Small intestine (tissue), 7 donors: ENCODE data around the gene C1orf198. TPM values are rescaled to one million over a fixed set of nuclear protein-coding genes. Genes with fewer than 3 reads are reported as not detected.

Source experiments
- DNase-seq, 2 donors: peaks; one replicate each; pipeline versions ENCODE4 v3.0.0 to v3.0.0-alpha.2; 2013
- FAIRE-seq: peaks from 2 replicates; lab custom pipeline; 2012; peaks lifted over from hg19 to GRCh38; lab: Jason Lieb, UNC
- H3K27ac ChIP-seq, 3 donors: one replicate each; pipeline ENCODE4 v1.5.1; 2013; ENCODE audit warnings: low read length in 2 of 3, mild to moderate bottlenecking in 2 of 3, control low read depth in 1 of 3, inconsistent platforms in 1 of 3, low read depth in 1 of 3, moderate library complexity in 1 of 3
- H3K27me3 ChIP-seq, 3 donors: one replicate each; pipeline ENCODE4 v1.6.1; 2013; ENCODE audit warnings: low read length in 3 of 3, inconsistent platforms in 1 of 3; ENCODE audit not compliant: control insufficient read depth in 3 of 3, insufficient read depth in 3 of 3
- H3K36me3 ChIP-seq, 3 donors: one replicate each; pipeline ENCODE4 v1.6.1; 2013; ENCODE audit warnings: low read length in 3 of 3, inconsistent platforms in 1 of 3, low read depth in 1 of 3, mild to moderate bottlenecking in 1 of 3, moderate library complexity in 1 of 3; ENCODE audit not compliant: control insufficient read depth in 3 of 3, insufficient read depth in 2 of 3
- H3K4me1 ChIP-seq, 3 donors: one replicate each; pipeline ENCODE4 v1.6.1; 2013; ENCODE audit warnings: low read length in 2 of 3, inconsistent platforms in 1 of 3, low read depth in 1 of 3, mild to moderate bottlenecking in 1 of 3, moderate library complexity in 1 of 3; ENCODE audit not compliant: control insufficient read depth in 3 of 3, insufficient read depth in 2 of 3
- H3K4me3 ChIP-seq, 3 donors: one replicate each; pipeline ENCODE4 v1.5.1; 2013; ENCODE audit warnings: low read length in 3 of 3, control low read depth in 1 of 3, inconsistent platforms in 1 of 3, low read depth in 1 of 3, mild to moderate bottlenecking in 1 of 3, moderate library complexity in 1 of 3
- H3K9me3 ChIP-seq, 2 donors: one replicate each; pipeline ENCODE4 v1.6.1; 2013; ENCODE audit warnings: low read depth in 1 of 2, low read length in 1 of 2; ENCODE audit not compliant: control insufficient read depth in 2 of 2, insufficient read depth in 1 of 2
- WGBS, 3 donors: extraction: QIAGEN DNeasy Blood & Tissue Kit; methylation state at CpG; one replicate each; pipeline ENCODE4 v1.1.7; 2013; 5-methylcytosine and 5-hydroxymethylcytosine counted together
- polyA plus RNA-seq, 4 donors: library from polyadenylated mRNA; stranded (reverse) in 3 of 4; unstranded in 1 of 4; fragments of 200-250 nt in 3 of 4; fragments of 120-200 nt in 1 of 4; gene quantifications; one replicate each; pipeline versions ENCODE4 v1.2.1 to v1.2.3, GENCODE V29; 2013
- donor health status: healthy with polysubstance abuse.
- donor health status: control.
- donor health status: control.
- donor health status: Bipolar disorder and iron deficiency.
- donor health status: healthy.

The C1orf198 gene
- polyA plus RNA-seq, 4 donors: 6.0 to 19.5 (median 13.1) TPM

DNA sequence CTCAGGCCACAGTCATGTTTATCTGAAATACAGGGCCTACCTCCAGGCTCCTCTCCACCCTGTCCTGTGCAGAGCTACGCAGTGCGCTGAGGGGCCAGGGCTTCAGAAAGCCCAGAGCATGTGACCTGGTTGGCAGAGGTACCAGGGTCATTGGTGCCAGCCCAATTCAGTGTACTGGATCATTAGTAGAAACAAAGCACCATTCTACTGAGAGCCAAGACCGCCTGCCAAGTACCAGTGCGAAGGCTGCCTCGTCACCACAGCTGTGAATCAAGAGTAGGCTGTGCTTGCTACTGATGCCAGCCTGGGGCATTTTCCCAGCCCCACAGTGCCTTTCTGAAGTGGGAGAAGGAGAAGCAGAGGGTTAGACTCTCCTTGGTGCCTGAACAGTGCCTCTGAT is 61.3 kb downstream of the C1orf198 start:
- H3K36me3 ChIP-seq: no peaks in the 10 kb centered on the region
- no peaks in the 10 kb centered on the region for H3K27me3 ChIP-seq
- FAIRE-seq (no peak), DNase-seq (no peak)
- 89 to 95% (median 95%) methylated on average over 5 of the region's 5 CpGs for WGBS, 3 donors
- H3K4me1 ChIP-seq: no peaks in the 10 kb centered on the region
- no peak overlapping the region for H3K4me3 ChIP-seq
- no peak overlapping the region for H3K27ac ChIP-seq
- no peaks in the 10 kb centered on the region for H3K9me3 ChIP-seq

GRCh38 chr1:230806552-230806951 is 61.8 kb downstream of the C1orf198 start:
- no peaks in the 10 kb centered on the region for H3K36me3 ChIP-seq
- no peak overlapping the region for H3K4me3 ChIP-seq
- no peak overlapping the region for H3K27ac ChIP-seq
- no peaks in the 10 kb centered on the region for H3K9me3 ChIP-seq
- H3K27me3 ChIP-seq: no peaks in the 10 kb centered on the region
- no peak for FAIRE-seq
- WGBS, 3 donors: 58 to 94% (median 75%) methylated on average over 2 of the region's 2 CpGs
- no peaks in the 10 kb centered on the region for H3K4me1 ChIP-seq
- no peak for DNase-seq

GRCh38 chr1:230804396-230804795 is 63.9 kb downstream of the C1orf198 start:
- Histone ChIP-seq H3K27me3 (no peaks in the 10 kb centered on the region), H3K4me3 (no peak overlapping the region), H3K4me1 (no peaks in the 10 kb centered on the region), H3K36me3 (no peaks in the 10 kb centered on the region), H3K9me3 (no peaks in the 10 kb centered on the region), H3K27ac (no peak overlapping the region)
- DNase-seq (no peak), FAIRE-seq (no peak)
- WGBS, 3 donors: 84 to 90% (median 87%) methylated on average over 2 of the region's 2 CpGs

GRCh38 chr1:230800891-230801840 is 67.2 kb downstream of the C1orf198 start:
- no peaks in the 10 kb centered on the region for H3K36me3 ChIP-seq
- DNase-seq: no peak
- no peak overlapping the region for H3K27ac ChIP-seq
- H3K4me1 ChIP-seq: no peaks in the 10 kb centered on the region
- H3K27me3 ChIP-seq: no peaks in the 10 kb centered on the region
- FAIRE-seq: no peak
- H3K4me3 ChIP-seq: no peak overlapping the region
- H3K9me3 ChIP-seq: no peaks in the 10 kb centered on the region
- WGBS, 3 donors: 72 to 82% (median 74%) methylated on average over 9 of the region's 9 CpGs

DNA sequence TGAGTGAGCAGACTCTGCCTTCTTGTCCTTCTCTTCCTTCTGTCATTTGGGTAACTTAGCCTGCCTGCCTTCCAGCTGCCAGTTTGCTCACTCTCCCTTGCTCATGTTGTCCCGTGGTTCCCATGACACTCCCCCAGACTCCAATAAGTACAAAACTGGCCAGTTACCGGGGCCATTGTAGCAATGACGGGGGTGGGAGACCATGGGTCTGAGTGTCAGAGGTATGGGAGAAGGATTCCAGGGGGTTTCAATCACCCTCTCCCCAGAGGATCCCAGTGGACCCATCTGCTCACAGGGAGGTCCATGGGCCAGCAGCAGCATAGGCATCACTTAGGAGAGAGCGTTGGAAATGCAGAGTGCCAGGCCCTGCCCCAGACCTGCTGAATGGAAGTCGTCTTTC is 69.8 kb downstream of the C1orf198 start:
- FAIRE-seq (no peak), DNase-seq (no peak)
- H3K36me3 ChIP-seq: no peaks in the 10 kb centered on the region
- H3K27me3 ChIP-seq: no peaks in the 10 kb centered on the region
- no peaks in the 10 kb centered on the region for H3K9me3 ChIP-seq
- H3K27ac ChIP-seq: no peak overlapping the region
- no peaks in the 10 kb centered on the region for H3K4me1 ChIP-seq
- no peak overlapping the region for H3K4me3 ChIP-seq
- 87 to 95% (median 88%) methylated on average over 5 of the region's 5 CpGs for WGBS, 3 donors

DNA sequence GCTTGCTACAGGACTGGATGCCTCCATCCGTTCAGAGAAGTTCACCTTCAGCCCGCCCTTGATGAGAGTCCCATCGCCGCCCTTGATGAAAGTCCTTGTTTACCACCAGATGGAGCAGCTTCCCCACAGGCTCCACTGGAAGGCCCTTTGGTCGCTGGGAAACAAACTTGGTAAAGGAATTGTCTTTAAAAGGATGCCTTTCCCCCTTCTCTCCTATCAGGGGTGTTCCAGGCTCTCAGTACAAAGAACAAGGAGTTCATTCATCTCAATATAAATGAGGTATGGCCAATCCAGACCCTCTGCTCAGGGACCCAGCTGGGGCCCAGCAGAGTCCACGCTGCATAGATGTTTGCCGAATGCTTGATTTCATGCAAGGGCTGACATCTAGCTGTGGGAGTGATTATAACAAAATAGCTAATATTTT is 70.4 kb downstream of the C1orf198 start:
- Histone ChIP-seq H3K27ac (no peak overlapping the region), H3K4me1 (no peaks in the 10 kb centered on the region), H3K4me3 (no peak overlapping the region), H3K27me3 (no peaks in the 10 kb centered on the region), H3K9me3 (no peaks in the 10 kb centered on the region), H3K36me3 (no peaks in the 10 kb centered on the region)
- FAIRE-seq (no peak), DNase-seq (peak; percentile 60 to 61)
- WGBS, 3 donors: 28 to 32% (median 31%) methylated on average over 7 of the region's 7 CpGs

DNA sequence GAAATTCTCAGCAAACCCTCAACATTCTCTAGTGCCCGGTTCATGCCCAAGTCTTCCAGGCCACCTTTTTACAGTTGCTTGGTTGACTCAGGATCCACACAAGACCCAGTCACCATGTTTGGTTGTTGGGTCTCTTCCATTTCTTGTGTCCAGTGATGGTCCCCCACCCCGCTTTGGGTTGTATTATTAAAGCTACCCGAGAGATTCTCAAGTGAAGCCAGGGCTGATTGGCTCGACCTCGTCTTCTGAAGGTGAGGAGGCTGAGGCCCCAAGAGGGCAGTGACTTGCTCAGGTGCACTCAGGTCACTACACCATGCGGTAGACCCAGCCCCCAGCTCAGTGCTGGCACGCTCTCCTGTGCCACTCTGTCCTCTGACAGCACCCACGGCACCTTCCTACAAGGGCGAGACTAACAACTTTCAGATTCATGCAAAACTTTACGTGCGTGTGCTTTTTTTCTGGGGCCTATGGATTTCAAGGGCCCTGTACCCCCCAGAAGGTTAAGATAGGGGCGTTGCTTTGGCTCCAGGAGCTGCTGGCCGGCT is 70.9 kb downstream of the C1orf198 start:
- DNase-seq (no peak), FAIRE-seq (no peak)
- H3K9me3 ChIP-seq: no peaks in the 10 kb centered on the region
- H3K36me3 ChIP-seq: no peaks in the 10 kb centered on the region
- WGBS, 3 donors: 67 to 76% (median 73%) methylated on average over 13 of the region's 13 CpGs
- H3K4me1 ChIP-seq: no peaks in the 10 kb centered on the region
- H3K27ac ChIP-seq: no peak overlapping the region
- H3K4me3 ChIP-seq: no peak overlapping the region
- no peaks in the 10 kb centered on the region for H3K27me3 ChIP-seq

DNA sequence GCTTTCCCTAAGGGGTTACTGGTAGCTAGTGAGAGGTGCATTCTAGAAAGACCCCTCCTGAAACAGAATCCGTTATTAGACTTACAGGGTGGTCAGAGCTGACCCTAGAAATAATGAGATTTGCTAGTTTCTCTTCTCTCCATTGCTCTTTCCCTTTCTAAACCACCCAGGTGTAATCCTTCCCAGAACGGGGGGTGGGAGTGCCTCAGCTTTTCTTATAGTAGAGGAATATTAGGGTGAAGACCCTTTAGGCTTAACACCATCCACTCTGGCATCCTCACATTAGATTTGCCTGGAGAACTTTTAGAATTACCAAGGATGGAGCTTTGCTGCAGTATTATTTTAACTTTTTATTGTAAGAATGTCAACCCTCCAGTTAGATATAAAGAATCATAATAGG is 71.7 kb downstream of the C1orf198 start:
- DNase-seq: no peak
- Histone ChIP-seq H3K4me1 (no peaks in the 10 kb centered on the region), H3K27me3 (no peaks in the 10 kb centered on the region), H3K27ac (no peak overlapping the region), H3K9me3 (no peaks in the 10 kb centered on the region), H3K4me3 (no peak overlapping the region), H3K36me3 (no peaks in the 10 kb centered on the region)
- no peak for FAIRE-seq
- 51 to 63% (median 62%) methylated on average over 2 of the region's 2 CpGs for WGBS, 3 donors
